Activated CD4-positive, alpha-beta T cell treated with anti-CD3 and anti-CD28 coated beads for 36 hours (primary cell): ENCODE measurements around the gene RASA3. TPM values are rescaled to one million over a fixed set of nuclear protein-coding genes. Genes with fewer than 3 reads are reported as not detected.
"Not testable (repeated sequence)": the region's sequence is repeated elsewhere in the genome, so short reads cannot be mapped to it uniquely, and the experiment has no call there.

ENCODE experiments used
- ATAC-seq: fragments of 200-7000 bp; cut with Tn5 transposase; one replicate; pipeline ENCODE4 v1.10.0; 2021; ENCODE audit warnings: mild to moderate bottlenecking, moderate library complexity
- CTCF ChIA-PET: fragments of 350-600 bp; sonication (Branson Sonifier 250); formaldehyde crosslinking; loops from one replicate; lab custom pipeline; 2021; ENCODE audit warnings: antibody characterized with exemption; lab: Charles Lee
- POLR2A ChIA-PET: fragments of 350-600 bp; sonication (Branson Sonifier 250); formaldehyde crosslinking; loops from one replicate; lab custom pipeline; 2021; ENCODE audit warnings: antibody characterized with exemption, inconsistent platforms; lab: Charles Lee
- DNase-seq: peaks from one replicate; pipeline ENCODE4 v3.0.0-alpha.2; 2020
- H3K27ac Mint-ChIP-seq: one replicate; pipeline ENCODE4 v1.8.0; 2021; ENCODE audit warnings: mixed read lengths
- H3K27me3 Mint-ChIP-seq: one replicate; pipeline ENCODE4 v1.8.0; 2021; ENCODE audit warnings: mixed read lengths
- H3K36me3 Mint-ChIP-seq: one replicate; pipeline ENCODE4 v1.8.0; 2021; ENCODE audit warnings: low read depth, mixed read lengths
- H3K4me1 Mint-ChIP-seq: one replicate; pipeline ENCODE4 v1.8.0; 2021; ENCODE audit warnings: mixed read lengths
- H3K4me3 Mint-ChIP-seq: one replicate; pipeline ENCODE4 v1.8.0; 2021; ENCODE audit warnings: mild to moderate bottlenecking, moderate library complexity, mixed read lengths
- H3K9me3 Mint-ChIP-seq: one replicate; pipeline ENCODE4 v1.8.0; 2021; ENCODE audit warnings: low read depth, mixed read lengths
- intact Hi-C, 2 experiments: fragments of 100-400 bp; cut with DNase I in 1 of 2; cut with micrococcal nuclease in 1 of 2; formaldehyde crosslinking; loops; one replicate each; pipeline versions ENCODE4 v1.14.2 to v1.15.1; 2022 to 2024; cut with DNase I, micrococcal nuclease
- total RNA-seq, 2 experiments: library from RNA; stranded (reverse); gene quantifications; one replicate each; pipeline ENCODE4 v1.2.3, GENCODE V29; 2021

The RASA3 gene
- total RNA-seq, 2 experiments from 2014 or later = 33.0 to 34.7 TPM

DNA sequence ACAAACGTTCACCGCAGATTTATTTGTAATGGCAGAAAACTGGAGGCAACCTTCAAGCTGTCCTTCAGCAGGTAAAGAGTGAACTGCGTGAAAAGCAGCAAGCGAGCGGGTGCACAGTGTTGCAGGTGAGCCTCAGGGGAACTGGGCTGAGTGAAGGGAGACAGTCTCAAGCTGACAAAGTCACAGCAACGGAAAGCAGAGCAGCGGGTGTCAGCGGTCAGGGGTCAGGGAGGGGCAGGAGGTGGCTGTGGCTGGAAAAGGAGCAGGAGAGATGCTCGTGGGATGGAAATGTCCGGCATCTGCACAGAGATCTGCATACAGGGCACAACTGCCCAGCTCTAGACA lies 8.5 kb upstream of the RASA3 start:
- ATAC-seq (peak; percentile 40), DNase-seq (peak; percentile 67)
- intact Hi-C loops = loop anchor here in 1 of 2 experiments (1.0 kb wide), 1 partner anchor 9 kb away; the partner anchor contains the start of gene RASA3
- peaks cover 2% of the 10 kb centered on the region for H3K9me3 Mint-ChIP-seq
- POLR2A ChIA-PET = interaction anchor here (1.5 kb wide), 1 partner anchor 10 kb away, joined by 5 read pairs; no protein-coding TSS in a partner anchor
- CTCF ChIA-PET = interaction anchor here (0.7 kb wide), 1 partner anchor 30 kb away, joined by 4 read pairs; no protein-coding TSS in a partner anchor
- H3K4me3 Mint-ChIP-seq = no peak overlapping the region
- no peaks in the 10 kb centered on the region for H3K27me3 Mint-ChIP-seq
- H3K36me3 Mint-ChIP-seq = no peaks in the 10 kb centered on the region
- no peak overlapping the region for H3K27ac Mint-ChIP-seq
- H3K4me1 Mint-ChIP-seq = no peaks in the 10 kb centered on the region

DNA sequence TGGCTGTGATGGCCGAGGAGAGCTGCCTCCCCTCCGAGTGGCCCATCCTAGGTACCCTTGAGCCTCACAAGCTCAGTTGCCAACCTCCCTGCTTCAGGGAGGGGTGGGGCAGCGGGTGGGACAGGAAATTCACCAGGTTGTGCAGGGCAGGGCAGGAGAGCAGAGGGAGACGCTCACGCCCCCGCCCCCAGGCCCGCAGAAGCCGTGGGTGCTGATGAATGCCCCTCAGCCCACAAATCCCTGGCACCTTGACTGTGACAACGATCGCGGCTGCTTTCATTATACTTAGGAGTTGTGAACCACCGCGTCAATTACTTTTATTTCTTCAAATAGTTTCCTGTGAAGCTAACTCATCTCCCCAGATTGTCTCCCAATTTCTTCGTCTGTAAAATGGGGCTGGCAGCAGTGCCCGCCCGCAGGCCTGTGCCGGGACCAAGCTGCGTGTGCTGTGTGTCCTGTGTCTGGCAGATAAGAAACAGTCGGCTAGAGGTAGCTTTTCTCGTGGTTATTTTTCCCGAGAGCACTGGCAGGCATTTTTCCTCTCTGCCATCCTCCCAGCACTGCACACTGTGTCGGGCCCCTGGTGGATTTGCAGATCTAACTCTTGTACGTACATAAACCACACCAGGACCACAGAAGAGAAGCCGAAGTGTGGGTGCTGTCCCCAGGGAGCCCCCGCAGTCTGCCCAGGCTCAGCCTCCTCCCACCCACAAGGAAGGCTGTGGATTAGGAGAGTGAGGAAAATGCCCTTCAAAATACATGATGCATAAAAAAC lies 7.9 kb upstream of the RASA3 start:
- intact Hi-C loops = loop anchor here in 1 of 2 experiments (1.0 kb wide), 1 partner anchor 8 kb away; the partner anchor contains the start of gene RASA3
- ChIA-PET CTCF (interaction anchor here (0.7 kb wide), 1 partner anchor 29 kb away, joined by 4 read pairs; no protein-coding TSS in a partner anchor), POLR2A (interaction anchor here (1.5 kb wide), 1 partner anchor 9 kb away, joined by 5 read pairs; no protein-coding TSS in a partner anchor)
- ATAC-seq = peak; percentile 5
- Mint-ChIP-seq H3K4me3 (no peak overlapping the region), H3K9me3 (peaks cover 2% of the 10 kb centered on the region), H3K4me1 (no peaks in the 10 kb centered on the region), H3K27me3 (no peaks in the 10 kb centered on the region), H3K27ac (no peak overlapping the region), H3K36me3 (no peaks in the 10 kb centered on the region)
- DNase-seq = peak; percentile 63

DNA sequence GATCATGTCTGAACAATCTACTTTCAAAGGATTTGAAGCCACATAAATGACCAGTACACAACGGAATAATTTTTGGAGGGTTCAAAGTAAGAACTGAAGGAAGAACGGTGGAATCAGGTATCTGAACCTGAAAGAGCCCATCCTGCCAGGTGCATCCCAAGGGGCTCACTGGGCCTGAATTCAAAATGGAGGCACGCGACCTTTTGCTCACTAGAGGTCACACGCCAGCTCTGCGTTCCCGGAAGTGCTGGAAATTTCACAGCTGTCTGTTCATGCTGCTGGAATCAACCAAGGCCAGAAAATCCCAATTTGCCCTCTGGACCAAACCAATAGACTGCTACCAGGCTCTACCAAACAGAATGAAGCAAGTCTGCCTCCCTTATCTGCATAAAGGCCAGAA lies 4.2 kb upstream of the RASA3 start:
- H3K4me1 Mint-ChIP-seq = peaks cover 11% of the 10 kb centered on the region
- H3K27me3 Mint-ChIP-seq = no peaks in the 10 kb centered on the region
- no peak for DNase-seq
- POLR2A ChIA-PET = no interaction called here
- peaks cover 2% of the 10 kb centered on the region for H3K36me3 Mint-ChIP-seq
- peaks cover 2% of the 10 kb centered on the region for H3K9me3 Mint-ChIP-seq
- intact Hi-C loops = no loop called here
- no peak overlapping the region for H3K27ac Mint-ChIP-seq
- ATAC-seq = no peak
- CTCF ChIA-PET = interaction anchor here (1.1 kb wide), 1 partner anchor 8 kb away, joined by 3 read pairs; no protein-coding TSS in a partner anchor
- no peak overlapping the region for H3K4me3 Mint-ChIP-seq

DNA sequence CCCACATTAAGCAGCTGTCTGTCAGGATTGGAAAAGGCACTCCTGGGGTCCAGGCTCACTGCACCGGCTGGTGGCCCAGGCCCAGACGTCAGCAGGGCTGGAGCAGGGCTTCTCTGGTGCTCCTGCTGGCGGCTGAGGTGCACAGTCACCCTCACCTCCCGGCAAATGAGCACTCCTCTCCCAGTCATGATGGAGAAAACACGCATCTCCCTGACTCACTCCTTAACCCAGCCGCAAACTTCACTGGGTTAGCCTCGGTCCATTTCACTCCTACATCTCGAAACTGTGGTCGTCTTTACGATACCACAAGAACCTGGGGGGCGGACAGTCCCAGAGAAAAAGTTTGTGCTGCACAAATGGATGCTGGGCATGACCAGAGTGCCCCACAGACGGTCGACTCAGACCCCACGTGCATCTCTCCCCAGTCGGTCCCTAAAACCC lies 3.3 kb upstream of the RASA3 start:
- no peak overlapping the region for H3K27ac Mint-ChIP-seq
- no peaks in the 10 kb centered on the region for H3K27me3 Mint-ChIP-seq
- POLR2A ChIA-PET = no interaction called here
- H3K9me3 Mint-ChIP-seq = peaks cover 2% of the 10 kb centered on the region
- H3K4me1 Mint-ChIP-seq = peaks cover 14% of the 10 kb centered on the region
- peaks cover 11% of the 10 kb centered on the region for H3K36me3 Mint-ChIP-seq
- DNase-seq (no peak), ATAC-seq (no peak)
- intact Hi-C loops = no loop called here
- H3K4me3 Mint-ChIP-seq = no peak overlapping the region
- CTCF ChIA-PET = interaction anchor here (0.6 to 1.1 kb wide), 2 partner anchors 9 to 185 kb away, joined by 3 read pairs; no protein-coding TSS in a partner anchor

DNA sequence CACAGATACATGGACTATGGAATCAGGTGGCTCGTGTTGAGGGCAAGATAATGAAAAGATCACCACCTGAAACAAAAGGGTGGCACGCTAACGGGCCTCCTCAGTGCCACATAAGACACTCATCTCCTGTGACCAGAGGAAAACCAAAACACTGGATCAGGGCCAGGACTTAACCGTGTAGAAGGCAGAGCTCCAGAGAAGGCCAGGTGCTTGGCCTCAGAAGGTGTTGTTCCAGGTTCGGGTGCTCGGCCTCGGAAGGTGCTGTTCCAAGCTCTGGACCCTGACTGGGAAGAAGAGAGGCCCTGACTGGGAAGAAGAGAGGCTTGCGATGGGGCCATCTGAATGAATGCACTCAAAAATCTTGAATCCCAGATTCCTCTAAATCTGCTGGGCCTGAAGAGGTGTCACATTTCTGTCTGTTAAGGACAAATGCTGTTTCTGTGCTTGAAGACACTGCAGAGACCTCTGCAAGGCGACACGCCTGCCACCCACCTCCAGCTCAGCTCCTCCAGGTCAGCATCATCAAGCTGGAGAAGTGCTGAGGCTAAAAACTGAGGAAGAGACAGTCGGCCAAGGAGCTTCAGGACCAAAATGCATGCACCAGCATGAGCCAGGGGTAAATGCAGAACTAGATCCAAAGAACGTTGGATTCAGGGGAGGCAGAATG lies 2.7 kb upstream of the RASA3 start:
- Mint-ChIP-seq H3K9me3 (peaks cover 2% of the 10 kb centered on the region), H3K4me1 (peaks cover 16% of the 10 kb centered on the region), H3K27me3 (no peaks in the 10 kb centered on the region), H3K27ac (no peak overlapping the region), H3K4me3 (no peak overlapping the region), H3K36me3 (peaks cover 11% of the 10 kb centered on the region)
- intact Hi-C loops = loop anchor here in 1 of 2 experiments (5.0 kb wide), 2 partner anchors 643 to 928 kb away; partner anchors contain the start of genes CUL4A, DCUN1D2 and PCID2
- no peak for ATAC-seq
- CTCF ChIA-PET = interaction anchor here (0.6 to 1.1 kb wide), 3 partner anchors 32 to 184 kb away, joined by 3 read pairs; no protein-coding TSS in a partner anchor
- DNase-seq = no peak
- POLR2A ChIA-PET = no interaction called here

DNA sequence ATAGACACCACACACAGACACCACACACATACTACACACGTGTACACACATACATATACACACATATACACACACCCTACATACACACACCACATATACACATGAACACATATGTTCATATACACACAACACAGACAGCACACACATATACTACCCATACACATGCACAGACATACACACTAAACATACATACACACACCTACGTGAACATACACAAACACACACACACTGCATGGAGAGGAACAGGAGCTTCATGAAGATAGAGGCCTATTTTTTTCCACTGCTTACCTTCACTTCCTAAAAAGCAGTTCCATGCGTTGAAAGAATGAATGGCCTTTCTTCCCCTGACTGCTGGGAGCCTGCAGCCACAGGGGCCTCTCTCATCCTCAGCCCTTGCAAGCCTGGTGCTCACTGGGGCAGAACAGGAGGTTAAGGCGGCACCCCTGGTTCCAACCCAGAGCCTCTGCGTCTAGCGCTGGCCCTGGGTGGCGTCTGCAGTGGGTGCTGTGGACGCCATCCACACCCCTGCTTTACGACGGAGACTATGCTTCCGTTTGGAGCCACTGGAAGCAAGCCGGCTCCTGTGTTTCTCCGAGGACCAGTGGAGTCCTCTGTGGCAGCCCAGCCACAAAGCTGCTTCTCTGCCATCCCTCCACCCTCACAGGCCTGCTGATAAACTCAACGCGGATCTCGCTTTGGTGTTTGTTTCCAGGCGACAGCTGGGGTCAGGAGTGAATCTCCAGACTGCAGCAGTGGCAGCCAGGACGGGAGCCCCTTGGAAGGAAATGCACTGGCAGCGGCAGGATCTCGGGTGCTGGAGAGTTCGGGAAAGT lies 1.9 kb upstream of the RASA3 start:
- CTCF ChIA-PET = interaction anchor here (0.6 to 1.1 kb wide), 3 partner anchors 33 to 231 kb away, joined by 3 read pairs; no protein-coding TSS in a partner anchor
- H3K9me3 Mint-ChIP-seq = peaks cover 2% of the 10 kb centered on the region
- H3K27ac Mint-ChIP-seq = peak overlapping the region; percentile 49
- POLR2A ChIA-PET = no interaction called here
- no peak for ATAC-seq
- H3K4me3 Mint-ChIP-seq = peak overlapping the region; percentile 62
- intact Hi-C loops = loop anchor here in 1 of 2 experiments (5.0 kb wide), 2 partner anchors 642 to 927 kb away; partner anchors contain the start of genes CUL4A, DCUN1D2 and PCID2
- H3K36me3 Mint-ChIP-seq = peaks cover 11% of the 10 kb centered on the region
- H3K27me3 Mint-ChIP-seq = no peaks in the 10 kb centered on the region
- peaks cover 23% of the 10 kb centered on the region for H3K4me1 Mint-ChIP-seq
- DNase-seq = peak; percentile 25

DNA sequence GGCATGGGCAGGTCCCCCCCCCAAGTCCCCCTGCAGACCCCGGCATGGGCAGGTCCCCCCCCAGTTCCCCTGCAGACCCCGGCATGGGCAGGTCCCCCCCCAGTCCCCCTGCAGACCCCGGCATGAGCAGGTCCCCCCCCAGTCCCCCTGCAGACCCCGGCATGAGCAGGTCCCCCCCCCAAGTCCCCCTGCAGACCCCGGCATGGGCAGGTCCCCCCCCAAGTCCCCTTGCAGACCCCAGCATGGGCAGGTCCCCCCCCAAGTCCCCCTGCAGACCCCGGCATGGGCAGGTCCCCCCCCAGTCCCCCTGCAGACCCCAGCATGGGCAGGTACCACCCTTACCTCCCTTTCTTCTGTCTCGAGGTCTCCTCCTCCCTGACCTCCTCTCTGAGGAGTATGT lies 1.1 kb upstream of the RASA3 start:
- ATAC-seq, H3K9me3 Mint-ChIP-seq, CTCF ChIA-PET, H3K27me3 Mint-ChIP-seq, POLR2A ChIA-PET, DNase-seq: not testable (repeated sequence)
- Mint-ChIP-seq H3K36me3 (peaks cover 11% of the 10 kb centered on the region), H3K27ac (peak overlapping the region; percentile 49), H3K4me1 (peaks cover 29% of the 10 kb centered on the region), H3K4me3 (peak overlapping the region; percentile 62)
- intact Hi-C loops = loop anchor here in 1 of 2 experiments (5.0 kb wide), 2 partner anchors 641 to 926 kb away; partner anchors contain the start of genes CUL4A, DCUN1D2 and PCID2

DNA sequence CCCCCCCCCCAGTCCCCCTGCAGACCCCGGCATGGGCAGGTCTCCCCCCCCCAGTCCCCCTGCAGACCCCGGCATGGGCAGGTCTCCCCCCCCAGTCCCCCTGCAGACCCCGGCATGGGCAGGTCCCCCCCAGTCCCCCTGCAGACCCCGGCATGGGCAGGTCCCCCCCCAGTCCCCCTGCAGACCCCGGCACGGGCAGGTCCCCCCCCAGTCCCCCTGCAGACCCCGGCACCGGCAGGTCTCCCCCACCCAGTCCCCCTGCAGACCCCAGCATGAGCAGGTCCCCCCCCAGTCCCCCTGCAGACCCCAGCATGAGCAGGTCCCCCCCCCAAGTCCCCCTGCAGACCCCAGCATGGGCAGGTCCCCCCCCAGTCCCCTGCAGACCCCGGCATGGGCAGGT lies 703 bp upstream of the RASA3 start:
- ATAC-seq, CTCF ChIA-PET, H3K27ac Mint-ChIP-seq, H3K9me3 Mint-ChIP-seq, DNase-seq, POLR2A ChIA-PET, H3K27me3 Mint-ChIP-seq: not testable (repeated sequence)
- peaks cover 33% of the 10 kb centered on the region for H3K4me1 Mint-ChIP-seq
- intact Hi-C loops = loop anchor here in 1 of 2 experiments (5.0 kb wide), 2 partner anchors 641 to 926 kb away; partner anchors contain the start of genes CUL4A, DCUN1D2 and PCID2
- H3K36me3 Mint-ChIP-seq = peaks cover 14% of the 10 kb centered on the region
- H3K4me3 Mint-ChIP-seq = peak overlapping the region; percentile 57

DNA sequence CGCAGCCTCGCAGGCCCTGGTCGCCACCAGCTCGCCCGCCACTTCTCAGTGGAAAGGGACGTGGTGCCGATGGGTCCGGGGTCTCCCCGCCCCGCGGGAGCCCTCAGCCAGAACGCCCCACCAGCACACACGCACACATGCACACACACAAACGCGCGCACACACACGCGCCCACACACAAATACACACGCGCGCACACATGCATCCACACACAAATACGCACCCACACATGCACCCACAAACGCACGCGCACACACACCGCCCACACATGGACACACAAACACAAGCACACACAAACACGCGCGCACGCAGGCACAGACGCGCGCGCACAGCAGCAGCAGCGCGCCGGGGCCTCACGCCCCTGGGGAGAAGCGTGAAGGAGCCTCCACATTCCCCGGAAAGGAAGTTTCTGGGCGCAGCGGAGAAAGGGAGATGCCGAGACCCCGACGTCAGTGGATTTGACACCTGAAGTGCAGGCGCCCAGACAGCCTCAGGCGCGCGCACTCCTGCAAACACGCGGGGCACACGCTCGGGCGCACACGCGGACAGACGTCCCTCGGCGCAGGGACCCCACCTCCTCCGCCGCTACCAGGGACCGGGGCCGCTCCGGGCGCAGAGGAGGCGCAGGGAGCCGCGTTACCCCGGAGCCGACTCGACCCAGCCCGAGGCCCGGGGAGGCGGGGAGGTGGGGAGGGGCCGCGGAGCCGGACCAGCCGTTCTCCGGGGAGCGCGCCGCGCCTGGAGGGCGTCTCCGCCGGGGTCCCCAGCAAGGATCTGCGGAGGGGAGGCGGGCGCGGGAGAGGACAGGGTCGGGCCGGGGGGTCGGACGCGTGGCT lies 622 bp downstream of the RASA3 start:
- intact Hi-C loops = loop anchor here in 1 of 2 experiments (1.0 to 5.0 kb wide), 4 partner anchors 8 to 924 kb away; partner anchors contain the start of genes CUL4A, DCUN1D2 and PCID2

More for the DNA sequence above, 622 bp downstream of the RASA3 start:
- Mint-ChIP-seq H3K36me3 (peaks cover 20% of the 10 kb centered on the region), H3K27ac (peak overlapping the region; percentile 95), H3K9me3 (no peaks in the 10 kb centered on the region), H3K27me3 (no peaks in the 10 kb centered on the region), H3K4me3 (peak overlapping the region; percentile 100), H3K4me1 (peaks cover 46% of the 10 kb centered on the region)
- ATAC-seq (peak; percentile 2), DNase-seq (peak; percentile 56)
- CTCF ChIA-PET = interaction anchor here (1.2 to 1.4 kb wide), 4 partner anchors 16 to 93 kb away, joined by 3 to 7 read pairs (median 5); no protein-coding TSS in a partner anchor
- POLR2A ChIA-PET = interaction anchor here (0.8 to 1.2 kb wide), 3 partner anchors 9 to 22 kb away, joined by 3 to 5 read pairs (median 4); no protein-coding TSS in a partner anchor
